Neural crest cell (in vitro differentiated cells): ENCODE results near the gene HCRTR2. TPM values are rescaled to one million over a fixed set of nuclear protein-coding genes. Genes with fewer than 3 reads are reported as not detected.
"Not testable (repeated sequence)": the region's sequence is repeated elsewhere in the genome, so short reads cannot be mapped to it uniquely, and the experiment has no call there.

Experiments used
- DNase-seq: peaks from one replicate; pipeline ENCODE4 v3.0.0; 2021; ENCODE audit warnings: low read depth, mixed read lengths, low spot score
- H3K27ac Mint-ChIP-seq: one replicate; pipeline ENCODE4 v1.8.0; 2021; ENCODE audit warnings: mild to moderate bottlenecking, mixed read lengths; ENCODE audit not compliant: unreplicated experiment
- H3K27me3 Mint-ChIP-seq: 2 replicates; pipeline ENCODE4 v1.8.0; 2021; ENCODE audit warnings: low read depth, mild to moderate bottlenecking, mixed read lengths
- H3K36me3 Mint-ChIP-seq: 2 replicates; pipeline ENCODE4 v1.8.0; 2021; ENCODE audit warnings: low read depth, mild to moderate bottlenecking, mixed read lengths
- H3K4me1 Mint-ChIP-seq: 2 replicates; pipeline ENCODE4 v1.8.0; 2021; ENCODE audit warnings: mixed read lengths
- H3K4me3 Mint-ChIP-seq: one replicate; pipeline ENCODE4 v1.8.0; 2021; ENCODE audit warnings: mild to moderate bottlenecking, mixed read lengths
- H3K9me3 Mint-ChIP-seq: 2 replicates; pipeline ENCODE4 v1.8.0; 2021; ENCODE audit warnings: mixed read lengths
- CTCF ChIP-seq: fragments of 200-600 bp; sonication (generic); conservative IDR thresholded peaks from 2 replicates; pipeline ENCODE4 v1.5.0; 2021; ENCODE audit warnings: antibody characterized with exemption, mild to moderate bottlenecking
- total RNA-seq: library from RNA; stranded (reverse); gene quantifications from 2 replicates; pipeline ENCODE4 v1.2.1, GENCODE V29; 2021

HCRTR2 gene
- total RNA-seq, 1 donor from 2014 or later = not detected

- Mint-ChIP-seq H3K4me1 (no peaks in the 10 kb centered on the region), H3K9me3 (peaks cover 6% of the 10 kb centered on the region), H3K36me3 (peaks cover 2% of the 10 kb centered on the region), H3K27ac (no peak overlapping the region), H3K4me3 (no peak overlapping the region), H3K27me3 (no peaks in the 10 kb centered on the region)
- DNase-seq = no peak
- no peak for TF ChIP-seq CTCF
Observed at GRCh38 chr6:55220961-55221360, 46.6 kb downstream of the HCRTR2 start.

GRCh38 chr6:55227862-55228261, 53.5 kb downstream of the HCRTR2 start:
- Mint-ChIP-seq H3K36me3 (no peaks in the 10 kb centered on the region), H3K4me3 (no peak overlapping the region), H3K27me3 (no peaks in the 10 kb centered on the region), H3K27ac (no peak overlapping the region), H3K9me3 (no peaks in the 10 kb centered on the region), H3K4me1 (no peaks in the 10 kb centered on the region)
- no peak for TF ChIP-seq CTCF
- no peak for DNase-seq

- no peaks in the 10 kb centered on the region for H3K36me3 Mint-ChIP-seq
- H3K4me1 Mint-ChIP-seq = no peaks in the 10 kb centered on the region
- DNase-seq = no peak
- H3K27me3 Mint-ChIP-seq = no peaks in the 10 kb centered on the region
- no peak overlapping the region for H3K4me3 Mint-ChIP-seq
- no peaks in the 10 kb centered on the region for H3K9me3 Mint-ChIP-seq
- TF ChIP-seq CTCF = no peak
- H3K27ac Mint-ChIP-seq = no peak overlapping the region
Observed at GRCh38 chr6:55239099-55239498, 64.8 kb downstream of the HCRTR2 start.

GRCh38 chr6:55240975-55241605, 66.8 kb downstream of the HCRTR2 start:
- H3K4me1 Mint-ChIP-seq, H3K27ac Mint-ChIP-seq, H3K27me3 Mint-ChIP-seq, H3K9me3 Mint-ChIP-seq, DNase-seq, H3K36me3 Mint-ChIP-seq, H3K4me3 Mint-ChIP-seq: not testable (repeated sequence)
- TF ChIP-seq CTCF = peak; percentile 78

- no peak for DNase-seq
- Mint-ChIP-seq H3K4me3 (no peak overlapping the region), H3K9me3 (no peaks in the 10 kb centered on the region), H3K27ac (no peak overlapping the region), H3K4me1 (no peaks in the 10 kb centered on the region), H3K27me3 (no peaks in the 10 kb centered on the region), H3K36me3 (no peaks in the 10 kb centered on the region)
- TF ChIP-seq CTCF = no peak
Observed at GRCh38 chr6:55250400-55250799, 76.1 kb downstream of the HCRTR2 start.
